WTC11 (cell line): ENCODE measurements around the gene EGFR. TPM values are rescaled to one million over a fixed set of nuclear protein-coding genes. Genes with fewer than 3 reads are reported as not detected.

ENCODE experiments used
- AFF4 ChIP-seq: sonication (generic); formaldehyde crosslinking; IDR thresholded peaks from 2 replicates; pipeline ENCODE4 v1.8.1; 2023; ENCODE audit warnings: mild to moderate bottlenecking, missing genetic modification reagents, borderline replicate concordance
- AR ChIP-seq: fragments of 250-450 bp; sonication (Bioruptor Pico); IDR thresholded peaks from 2 replicates; pipeline ENCODE4 v1.9.0; 2021; ENCODE audit warnings: mild to moderate bottlenecking
- CREB1 ChIP-seq: sonication (generic); formaldehyde crosslinking; IDR thresholded peaks from 2 replicates; pipeline ENCODE4 v1.8.0; 2023; ENCODE audit warnings: mild to moderate bottlenecking, missing genetic modification reagents
- E2F4 ChIP-seq: sonication (generic); formaldehyde crosslinking; IDR thresholded peaks from 2 replicates; pipeline ENCODE4 v1.8.1; 2022; ENCODE audit warnings: low read depth, mild to moderate bottlenecking, moderate library complexity, missing genetic modification reagents, borderline replicate concordance
- EMX1 ChIP-seq: fragments of 250-450 bp; sonication (Bioruptor Pico); IDR thresholded peaks from 2 replicates; pipeline ENCODE4 v1.8.0; 2021; ENCODE audit warnings: mild to moderate bottlenecking
- FOXP4 ChIP-seq: sonication (generic); formaldehyde crosslinking; IDR thresholded peaks from 2 replicates; pipeline ENCODE4 v1.8.0; 2022; ENCODE audit warnings: mild to moderate bottlenecking, missing genetic modification reagents
- GTF2I ChIP-seq: fragments of 250-450 bp; sonication (Bioruptor Pico); conservative IDR thresholded peaks from 2 replicates; pipeline ENCODE4 v1.4.0; 2021; ENCODE audit warnings: mild to moderate bottlenecking
- HMGA2 ChIP-seq: fragments of 250-450 bp; sonication (Bioruptor Pico); IDR thresholded peaks from 2 replicates; pipeline ENCODE4 v1.4.0; 2021; ENCODE audit warnings: mild to moderate bottlenecking, moderate library complexity
- IRF2 ChIP-seq: sonication (generic); formaldehyde crosslinking; IDR thresholded peaks from 2 replicates; pipeline ENCODE4 v1.8.0; 2022; ENCODE audit warnings: low read depth, missing genetic modification reagents, borderline replicate concordance
- MAX ChIP-seq: sonication (generic); formaldehyde crosslinking; IDR thresholded peaks from 2 replicates; pipeline ENCODE4 v1.8.0; 2022; ENCODE audit warnings: mild to moderate bottlenecking, missing genetic modification reagents
- MXD4 ChIP-seq: fragments of 250-450 bp; sonication (Bioruptor Pico); IDR thresholded peaks from 2 replicates; pipeline ENCODE4 v1.8.0; 2021; ENCODE audit warnings: mild to moderate bottlenecking, moderate library complexity, borderline replicate concordance
- MYBL2 ChIP-seq: sonication (generic); formaldehyde crosslinking; IDR thresholded peaks from 2 replicates; pipeline ENCODE4 v1.8.1; 2023; ENCODE audit warnings: mild to moderate bottlenecking, moderate library complexity, missing genetic modification reagents
- OVOL2 ChIP-seq: fragments of 250-450 bp; sonication (Bioruptor Pico); IDR thresholded peaks from 2 replicates; pipeline ENCODE4 v1.9.0; 2021; ENCODE audit warnings: mild to moderate bottlenecking, borderline replicate concordance
- PRDM15 ChIP-seq: sonication (generic); formaldehyde crosslinking; IDR thresholded peaks from 2 replicates; pipeline ENCODE4 v1.8.0; 2022; ENCODE audit warnings: missing genetic modification reagents
- PREB ChIP-seq: sonication (generic); formaldehyde crosslinking; IDR thresholded peaks from 2 replicates; pipeline ENCODE4 v1.8.1; 2022; ENCODE audit warnings: mild to moderate bottlenecking, missing genetic modification reagents, moderate library complexity, borderline replicate concordance
- SOX15 ChIP-seq: fragments of 250-450 bp; sonication (Bioruptor Pico); IDR thresholded peaks from 2 replicates; pipeline ENCODE4 v1.9.0; 2021; ENCODE audit warnings: mild to moderate bottlenecking
- TCF7 ChIP-seq: sonication (generic); formaldehyde crosslinking; IDR thresholded peaks from 2 replicates; pipeline ENCODE4 v1.8.0; 2022; ENCODE audit warnings: mild to moderate bottlenecking, low read depth, missing genetic modification reagents, moderate library complexity
- TEAD1 ChIP-seq: sonication (generic); formaldehyde crosslinking; IDR thresholded peaks from 2 replicates; pipeline ENCODE4 v1.8.0; 2022; ENCODE audit warnings: mild to moderate bottlenecking, missing genetic modification reagents
- TEAD4 ChIP-seq: sonication (generic); formaldehyde crosslinking; IDR thresholded peaks from 2 replicates; pipeline ENCODE4 v1.8.0; 2022; ENCODE audit warnings: mild to moderate bottlenecking, missing genetic modification reagents
- ZMAT4 ChIP-seq: fragments of 250-450 bp; sonication (Bioruptor Pico); IDR thresholded peaks from 2 replicates; pipeline ENCODE4 v1.9.0; 2021; ENCODE audit warnings: mild to moderate bottlenecking
- ZNF232 ChIP-seq: sonication (generic); formaldehyde crosslinking; IDR thresholded peaks from 2 replicates; pipeline ENCODE4 v1.8.0; 2022; ENCODE audit warnings: mild to moderate bottlenecking, missing genetic modification reagents
- ZNF317 ChIP-seq: sonication (generic); formaldehyde crosslinking; IDR thresholded peaks from 2 replicates; pipeline ENCODE4 v1.8.1; 2023; ENCODE audit warnings: low read depth, mild to moderate bottlenecking, moderate library complexity, missing genetic modification reagents, borderline replicate concordance
- total RNA-seq: library from RNA; stranded (reverse); gene quantifications from 3 replicates; pipeline ENCODE4 v1.2.3, GENCODE V29; 2021

The EGFR gene
- total RNA-seq, 1 experiment from 2014 or later, result 5.9 TPM

GRCh38 chr7:55255496-55256445 lies 237.0 kb downstream of the EGFR start (continued):
- TF ChIP-seq FOXP4, result no peak
- no peak for TF ChIP-seq E2F4 (CRISPR knock-in tag)
- TF ChIP-seq PREB (CRISPR knock-in tag), result no peak
- no peak for TF ChIP-seq SOX15 (CRISPR knock-in tag)
- 0 out of 2 replicates have a peak, but pooled peaks have one; percentile 26 for TF ChIP-seq ZNF232
- no peak for TF ChIP-seq IRF2 (CRISPR knock-in tag)
- TF ChIP-seq OVOL2 (CRISPR knock-in tag), result no peak
- no peak for TF ChIP-seq CREB1 (CRISPR knock-in tag)
- TF ChIP-seq TCF7 (CRISPR knock-in tag), result no peak
- TF ChIP-seq MXD4 (CRISPR knock-in tag), result no peak
- no peak for TF ChIP-seq ZNF317 (CRISPR knock-in tag)
- no peak for TF ChIP-seq TEAD1 (CRISPR knock-in tag)
- no peak for TF ChIP-seq ZMAT4 (CRISPR knock-in tag)
- TF ChIP-seq HMGA2 (CRISPR knock-in tag), result no peak
- TF ChIP-seq GTF2I (CRISPR knock-in tag), result no peak
- no peak for TF ChIP-seq MYBL2 (CRISPR knock-in tag)
- TF ChIP-seq MAX (CRISPR knock-in tag), result peak; percentile 84
- no peak for TF ChIP-seq AR (CRISPR knock-in tag)
- TF ChIP-seq PRDM15, result no peak
- no peak for TF ChIP-seq EMX1 (CRISPR knock-in tag)
- TF ChIP-seq AFF4, result no peak
- no peak for TF ChIP-seq TEAD4 (CRISPR knock-in tag)
